HCT116 (cell line): Measurements from ENCODE around the gene SNF8. TPM values are rescaled to one million over a fixed set of nuclear protein-coding genes. Genes with fewer than 3 reads are reported as not detected.

ENCODE experiments used
- ATAC-seq: fragments of 200-7000 bp; cut with Tn5 transposase; 2 replicates; pipeline ENCODE4 v1.9.1; 2020; ENCODE audit warnings: mild to moderate bottlenecking, moderate library complexity
- BruUV-seq: library from RNA; stranded (reverse); fragments of 400-500 nt; replicated peaks from 2 replicates; lab custom pipeline; 2021; lab: Mats Ljungman, UMichigan
- CTCF ChIA-PET: fragments of 300-600 bp; sonication (Branson Sonifier 250); formaldehyde crosslinking; loops from one replicate; lab custom pipeline; 2021; ENCODE audit warnings: antibody characterized with exemption; lab: Charles Lee
- POLR2A ChIA-PET: fragments of 300-600, 350-600 bp; sonication (Branson Sonifier 250); formaldehyde crosslinking; loops from one replicate; lab custom pipeline; 2021; ENCODE audit warnings: antibody characterized with exemption; lab: Charles Lee
- RAD21 ChIA-PET, 2 experiments: fragments of 300-600 bp; sonication (Branson Sonifier 250); formaldehyde crosslinking; loops; one replicate each; lab custom pipeline; 2023; ENCODE audit warnings: low total read pairs in 2 of 2; ENCODE audit not compliant: uncharacterized antibody in 2 of 2, unreplicated experiment in 2 of 2, low non-redundant PET in 1 of 2; lab: Charles Lee
- DNase-seq: peaks from one replicate; pipeline ENCODE4 v3.0.0-alpha.2; 2010; ENCODE audit warnings: low read depth, low spot score
- H2AFZ ChIP-seq: fragments of 200-600 bp; shearing (Covaris generic), sonication (generic); 2 replicates; pipeline ENCODE4 v1.6.1; 2017; ENCODE audit warnings: low read depth, mixed run types, mixed read lengths, antibody characterized with exemption, low read length; ENCODE audit not compliant: poor library complexity, severe bottlenecking
- H3K27ac ChIP-seq: 2 replicates; pipeline ENCODE4 v1.5.1; 2012; ENCODE audit warnings: low read depth, low read length
- H3K27me3 ChIP-seq: fragments of 200-600 bp; sonication (generic); 2 replicates; pipeline ENCODE4 v1.6.1; 2016; ENCODE audit warnings: mixed run types, low read length, mixed read lengths; ENCODE audit not compliant: insufficient read depth
- H3K36me3 ChIP-seq, 2 experiments: fragments of 200-500 bp in 1 of 2; fragments of 200-600 bp in 1 of 2; sonication (Bioruptor generic) in 1 of 2; sonication (generic) in 1 of 2; 2 replicates each; pipeline versions ENCODE4 v1.5.1 to v1.6.1; 2014 to 2016; ENCODE audit warnings: low read length in 2 of 2, inconsistent platforms in 1 of 2, mixed read lengths in 1 of 2, mixed run types in 1 of 2; ENCODE audit not compliant: insufficient read depth in 2 of 2, control insufficient read depth in 1 of 2
- H3K4me1 ChIP-seq, 2 experiments: fragments of 200-600 bp in 1 of 2; sonication (generic) in 1 of 2; 2 replicates each; pipeline versions ENCODE4 v1.5.1 to v1.6.1; 2012 to 2017; ENCODE audit warnings: low read length in 2 of 2, inconsistent platforms in 1 of 2, mild to moderate bottlenecking in 1 of 2, mixed read lengths in 1 of 2, mixed run types in 1 of 2, moderate library complexity in 1 of 2; ENCODE audit not compliant: insufficient read depth in 2 of 2, control insufficient read depth in 1 of 2
- H3K4me2 ChIP-seq: fragments of 200-600 bp; sonication (generic); 2 replicates; pipeline ENCODE4 v1.6.1; 2017; ENCODE audit warnings: mixed run types, low read length, mixed read lengths
- H3K4me3 ChIP-seq, 2 experiments: fragments of 200-600 bp in 1 of 2; sonication (generic) in 1 of 2; replicated peaks in 1 of 2; 2 replicates each; pipeline ENCODE4 v1.5.1; 2011 to 2016; ENCODE audit warnings: low read length in 2 of 2, control low read depth in 1 of 2, low read depth in 1 of 2, mild to moderate bottlenecking in 1 of 2, mixed read lengths in 1 of 2, mixed run types in 1 of 2
- H3K79me2 ChIP-seq: fragments of 200-600 bp; sonication (generic); 2 replicates; pipeline ENCODE4 v1.6.1; 2017; ENCODE audit warnings: mild to moderate bottlenecking, mixed run types, low read length, moderate library complexity, mixed read lengths; ENCODE audit not compliant: insufficient read depth
- H3K9ac ChIP-seq: fragments of 200-600 bp; sonication (generic); 2 replicates; pipeline ENCODE4 v1.6.1; 2016; ENCODE audit warnings: low read length, mixed read lengths
- H3K9me2 ChIP-seq: fragments of 200-600 bp; sonication (generic), shearing (Covaris generic); 2 replicates; pipeline ENCODE4 v1.6.1; 2017; ENCODE audit warnings: mixed run types, mild to moderate bottlenecking, moderate library complexity; ENCODE audit not compliant: insufficient read depth
- H3K9me3 ChIP-seq, 2 experiments: fragments of 200-500 bp in 1 of 2; fragments of 200-600 bp in 1 of 2; sonication (Bioruptor generic) in 1 of 2; sonication (generic) in 1 of 2; 2 replicates each; pipeline ENCODE4 v1.6.1; 2014 to 2017; ENCODE audit warnings: low read length in 2 of 2, mixed read lengths in 2 of 2, inconsistent platforms in 1 of 2, low read depth in 1 of 2, mild to moderate bottlenecking in 1 of 2, mixed run types in 1 of 2, moderate library complexity in 1 of 2; ENCODE audit not compliant: control insufficient read depth in 1 of 2, insufficient read depth in 1 of 2
- H4K20me1 ChIP-seq: fragments of 200-600 bp; sonication (generic), shearing (Covaris generic); 2 replicates; pipeline ENCODE4 v1.6.1; 2017; ENCODE audit warnings: mixed run types, mild to moderate bottlenecking, moderate library complexity; ENCODE audit not compliant: insufficient read depth
- CBX3 ChIP-seq: IDR thresholded peaks from 2 replicates; pipeline ENCODE4 v1.6.1; 2012; ENCODE audit warnings: low read depth
- CTCF ChIP-seq, 3 experiments: fragments of 200-600 bp in 1 of 3; sonication (generic) in 1 of 3; IDR thresholded peaks in 2 of 3; conservative IDR thresholded peaks in 1 of 3; 2 replicates each; pipeline ENCODE4 v1.5.1; 2012 to 2017; ENCODE audit warnings: low read depth in 2 of 3, low read length in 2 of 3, antibody characterized with exemption in 1 of 3, borderline replicate concordance in 1 of 3, control low read depth in 1 of 3, mild to moderate bottlenecking in 1 of 3, mixed read lengths in 1 of 3, mixed run types in 1 of 3, moderate library complexity in 1 of 3; ENCODE audit not compliant: insufficient read depth in 1 of 3
- EGR1 ChIP-seq: IDR thresholded peaks from 2 replicates; pipeline ENCODE4 v1.6.1; 2012; ENCODE audit warnings: low read depth
- ELF1 ChIP-seq: IDR thresholded peaks from 2 replicates; pipeline ENCODE4 v1.6.1; 2012; ENCODE audit warnings: low read depth, borderline replicate concordance
- EZH2 ChIP-seq: fragments of 200-600 bp; sonication (generic); IDR thresholded peaks from 2 replicates; pipeline ENCODE4 v1.6.1; 2017; ENCODE audit warnings: antibody characterized with exemption, mixed run types
- FOSL1 ChIP-seq: IDR thresholded peaks from 2 replicates; pipeline ENCODE4 v1.6.1; 2012; ENCODE audit warnings: low read depth
- POLR2A ChIP-seq: IDR thresholded peaks from 2 replicates; pipeline ENCODE4 v1.7.0; 2011; ENCODE audit warnings: borderline replicate concordance; ENCODE audit not compliant: insufficient read depth, insufficient read length; ENCODE audit errors: extremely low read depth
- POLR2AphosphoS5 ChIP-seq: IDR thresholded peaks from 2 replicates; pipeline ENCODE4 v1.6.1; 2011; ENCODE audit warnings: mild to moderate bottlenecking, low read depth, low read length, moderate library complexity
- SIN3A ChIP-seq: IDR thresholded peaks from 2 replicates; pipeline ENCODE4 v1.6.1; 2012; ENCODE audit warnings: low read depth
- SP1 ChIP-seq: IDR thresholded peaks from 2 replicates; pipeline ENCODE4 v1.6.1; 2012; ENCODE audit warnings: low read depth
- SRF ChIP-seq: IDR thresholded peaks from 2 replicates; pipeline ENCODE4 v1.6.1; 2012; ENCODE audit warnings: low read depth
- TCF7L2 ChIP-seq: IDR thresholded peaks from 2 replicates; pipeline ENCODE4 v1.7.0; 2011; ENCODE audit warnings: borderline replicate concordance, inconsistent platforms; ENCODE audit not compliant: insufficient read depth, insufficient read length; ENCODE audit errors: extremely low read depth
- YY1 ChIP-seq: IDR thresholded peaks from 2 replicates; pipeline ENCODE4 v1.6.1; 2011; ENCODE audit warnings: low read length, low read depth, moderate library complexity, mild to moderate bottlenecking; ENCODE audit not compliant: insufficient replicate concordance; ENCODE audit errors: extremely low read depth
- ZBTB33 ChIP-seq: IDR thresholded peaks from 2 replicates; pipeline ENCODE4 v1.6.1; 2011; ENCODE audit warnings: mild to moderate bottlenecking, low read length, moderate library complexity; ENCODE audit not compliant: insufficient replicate concordance; ENCODE audit errors: extremely low read depth
- ZFX ChIP-seq: fragments of 450-650 bp; IDR thresholded peaks from 2 replicates; pipeline ENCODE4 v1.6.1; 2017
- ZNF274 ChIP-seq: fragments of 200-500 bp; sonication (Bioruptor generic); IDR thresholded peaks from 2 replicates; pipeline ENCODE4 v1.6.1; 2014; ENCODE audit warnings: mild to moderate bottlenecking, low read depth, low read length, inconsistent platforms
- intact Hi-C: fragments of 100-400 bp; cut with micrococcal nuclease; formaldehyde crosslinking; loops from 2 replicates; pipeline ENCODE4 v1.10.0; 2022
- total RNA-seq: library from RNA; stranded (reverse); gene quantifications from one replicate; pipeline ENCODE4 v1.2.1, GENCODE V29; 2021; ENCODE audit not compliant: unreplicated experiment

SNF8 gene
- total RNA-seq, 1 experiment from 2014 or later = 178 TPM

GRCh38 chr17:48925991-48926342 lies 18.7 kb downstream of the SNF8 start:
- intact Hi-C loops = no loop called here
- ChIA-PET POLR2A (no interaction called here), CTCF (interaction anchor here (0.9 kb wide), 1 partner anchor 107 kb away, joined by 3 read pairs; no protein-coding TSS in a partner anchor), RAD21 (no interaction called here)
- Histone ChIP-seq H3K79me2 (peaks cover 42% of the 10 kb centered on the region; the same call in 1 of the 2 replicates), H3K27me3 (no peaks in the 10 kb centered on the region), H3K4me2 (no peak overlapping the region), H2AFZ (no peak overlapping the region), H3K4me1 (no peaks in the 10 kb centered on the region), H4K20me1 (0 out of 2 replicates have a peak, but pooled peaks cover 8% of the 10 kb centered on the region), H3K36me3 (peaks cover 72 to 81% of the 10 kb centered on the region in 2 experiments), H3K4me3 (no peak overlapping the region), H3K9me2 (no peaks in the 10 kb centered on the region), H3K27ac (no peak overlapping the region), H3K9ac (no peak overlapping the region), H3K9me3 (no peaks in the 10 kb centered on the region)
- no TSS peak for BruUV-seq
- ATAC-seq (no peak), DNase-seq (no peak)
- no peak for TF ChIP-seq ZNF274
- no peak for TF ChIP-seq CBX3
- no peak for TF ChIP-seq ELF1
- no peak for TF ChIP-seq POLR2A
- no peak for TF ChIP-seq EGR1
- TF ChIP-seq SP1 = no peak

- Histone ChIP-seq H3K9ac (no peak overlapping the region), H3K36me3 (peaks cover 76 to 83% of the 10 kb centered on the region in 2 experiments), H3K4me1 (no peaks in the 10 kb centered on the region), H3K9me2 (no peaks in the 10 kb centered on the region), H3K27me3 (no peaks in the 10 kb centered on the region), H3K9me3 (no peaks in the 10 kb centered on the region), H2AFZ (no peak overlapping the region), H3K4me3 (no peak overlapping the region), H3K79me2 (peaks cover 47% of the 10 kb centered on the region; the same call in 1 of the 2 replicates), H3K4me2 (no peak overlapping the region), H4K20me1 (0 out of 2 replicates have a peak, but pooled peaks cover 8% of the 10 kb centered on the region), H3K27ac (no peak overlapping the region)
- ATAC-seq (no peak), DNase-seq (no peak)
- CTCF ChIA-PET = interaction anchor here (0.7 to 0.9 kb wide), 2 partner anchors 18 to 107 kb away, joined by 3 read pairs; no protein-coding TSS in a partner anchor
- RAD21 ChIA-PET = no interaction called here
- POLR2A ChIA-PET = interaction anchor here (0.7 kb wide), 1 partner anchor 277 kb away, joined by 5 read pairs; no protein-coding TSS in a partner anchor
- BruUV-seq = no TSS peak
- intact Hi-C loops = no loop called here
- no peak for TF ChIP-seq ZFX
- TF ChIP-seq POLR2A = no peak
- TF ChIP-seq EZH2 = no peak
- TF ChIP-seq CTCF (IDR thresholded peaks at IDR 0.05 in 2 of 3, conservative IDR thresholded peaks at IDR 0.05 in 1 of 3; ENCODE audit: borderline replicate concordance in 1 of 3, insufficient read depth in 1 of 3, low read depth in 2 of 3, low read length in 2 of 3) = no peak
- no peak for TF ChIP-seq ZBTB33
- TF ChIP-seq YY1 = no peak
- no peak for TF ChIP-seq SIN3A
- no peak for TF ChIP-seq POLR2AphosphoS5
- no peak for TF ChIP-seq TCF7L2
- TF ChIP-seq SRF = no peak
- no peak for TF ChIP-seq FOSL1
These were observed 19.2 kb downstream of the SNF8 start for GRCh38 chr17:48925251-48925990.
